Breast epithelium (tissue), 4 donors: ENCODE results near the gene MSANTD1. TPM values are rescaled to one million over a fixed set of nuclear protein-coding genes. Genes with fewer than 3 reads are reported as not detected.

Source experiments
- DNase-seq, 2 donors: peaks; one replicate each; pipeline ENCODE4 v3.0.0-alpha.2; 2019; ENCODE audit warnings: low spot score in 2 of 2
- H3K27ac ChIP-seq, 2 donors: fragments of 200-600 bp; sonication (generic) in 1 of 2; one replicate each; pipeline ENCODE4 v1.5.1; 2016 to 2019; ENCODE audit warnings: mild to moderate bottlenecking in 1 of 2
- H3K27me3 ChIP-seq, 2 donors: fragments of 200-600 bp; sonication (generic) in 1 of 2; one replicate each; pipeline versions ENCODE4 v1.5.1 to v1.6.0; 2017 to 2019; ENCODE audit warnings: control low read depth in 1 of 2, mild to moderate bottlenecking in 1 of 2
- H3K36me3 ChIP-seq: fragments of 200-600 bp; one replicate; pipeline ENCODE4 v1.5.1; 2019
- H3K4me1 ChIP-seq, 2 donors: fragments of 200-600 bp; sonication (generic); one replicate each; pipeline ENCODE4 v1.5.1; 2016 to 2019; ENCODE audit warnings: control low read depth in 1 of 2
- H3K4me3 ChIP-seq, 3 donors: fragments of 200-600 bp; sonication (generic); 1 replicate in 2 of 3; 2 replicates in 1 of 3; pipeline ENCODE4 v1.5.1; 2016 to 2019; ENCODE audit warnings: mild to moderate bottlenecking in 3 of 3, moderate library complexity in 2 of 3
- H3K9me3 ChIP-seq, 2 donors: fragments of 200-600 bp; sonication (generic) in 1 of 2; one replicate each; pipeline ENCODE4 v1.5.1; 2016 to 2019; ENCODE audit warnings: control low read depth in 1 of 2
- POLR2A ChIP-seq: fragments of 450-650 bp; IDR thresholded peaks from one replicate; pipeline ENCODE4 v1.6.1; 2016; ENCODE audit warnings: antibody characterized with exemption, mild to moderate bottlenecking, moderate library complexity
- POLR2AphosphoS5 ChIP-seq, 3 donors: sonication (generic); formaldehyde crosslinking; IDR thresholded peaks; one replicate each; pipeline ENCODE4 v1.6.1; 2017; ENCODE audit warnings: antibody characterized with exemption in 3 of 3
- intact Hi-C: fragments of 100-400 bp; cut with DNase I; formaldehyde crosslinking; loops from one replicate; pipeline ENCODE4 v1.15.1; 2023; ENCODE audit warnings: low total_unique reads
- total RNA-seq, 3 donors: library from RNA; depleted of rRNA; stranded (reverse); fragments of >200 nt; gene quantifications; one replicate each; pipeline ENCODE4 v1.1.0, GENCODE V29; 2016
- TF ChIP-seq, protein P1 (sequence below), 3 donors: fragments of 450-650 bp; IDR thresholded peaks; one replicate each; pipeline ENCODE4 v1.5.1; 2016 to 2017; ENCODE audit warnings: antibody characterized with exemption in 3 of 3, mild to moderate bottlenecking in 3 of 3, moderate library complexity in 3 of 3

Gene MSANTD1
- total RNA-seq, 3 donors from 2014 or later = 0.48 to 0.88 (median 0.66) TPM

DNA sequence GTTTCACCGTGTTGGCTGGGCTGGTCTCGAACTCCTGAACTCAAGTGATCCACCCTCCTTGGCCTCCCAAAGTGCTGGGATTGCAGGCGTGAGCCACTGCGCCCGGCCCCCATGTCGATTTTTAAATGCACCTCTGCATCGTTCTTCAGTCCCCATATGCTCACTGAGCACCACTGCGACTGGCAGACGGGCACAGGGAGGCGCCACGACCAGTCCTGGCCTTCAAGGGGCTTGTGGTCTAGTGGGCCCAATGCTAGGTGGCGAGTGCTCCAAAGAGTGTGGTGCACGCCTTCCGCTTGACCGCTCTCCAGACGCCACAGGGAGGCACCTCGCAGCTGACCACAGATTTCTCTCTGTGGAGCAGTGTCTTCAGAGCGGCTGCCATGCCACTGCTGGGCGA lies 11.7 kb upstream of the MSANTD1 start:
- intact Hi-C loops = no loop called here
- no peaks in the 10 kb centered on the region for H3K36me3 ChIP-seq

DNA sequence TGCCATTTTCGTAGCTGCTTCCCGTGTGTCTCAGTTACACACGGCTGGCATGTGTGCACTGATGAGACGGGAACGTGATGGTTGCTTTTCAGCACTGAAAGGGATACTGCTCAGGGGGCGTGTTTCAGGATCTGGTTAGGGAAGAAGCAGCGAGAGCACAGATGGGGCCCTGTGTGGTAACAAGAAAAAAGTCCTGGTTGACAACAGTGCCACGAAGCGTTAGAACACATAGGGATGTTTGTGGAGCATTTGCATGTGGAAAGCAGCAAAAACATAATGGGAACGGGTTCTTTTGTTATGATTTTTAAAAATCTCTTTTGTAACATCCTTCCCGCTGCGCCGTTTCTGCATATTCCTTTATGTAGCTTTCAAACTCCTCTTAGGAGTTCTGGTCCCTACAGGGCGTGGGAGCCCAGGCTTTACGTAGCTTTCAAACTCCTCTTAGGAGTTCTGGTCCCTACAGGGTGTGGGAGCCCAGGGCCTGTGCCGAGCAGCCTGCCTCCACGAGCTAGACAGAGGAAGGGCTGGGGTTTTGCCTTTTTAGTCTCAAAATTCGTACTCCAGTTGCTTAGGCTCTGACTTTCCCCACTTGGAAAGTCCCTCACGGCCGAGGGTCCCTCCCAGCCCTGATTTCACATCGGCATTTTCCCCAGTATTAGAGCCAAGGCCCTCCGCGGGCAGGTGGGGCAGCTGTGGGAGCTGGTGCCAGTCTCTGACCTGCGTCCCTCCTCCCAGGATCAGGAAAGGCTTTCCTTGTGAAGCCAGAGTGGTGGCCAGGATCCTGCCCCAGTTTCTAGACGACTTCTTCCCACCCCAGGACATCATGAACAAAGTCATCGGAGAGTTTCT lies 11.0 kb upstream of the MSANTD1 start:
- no peaks in the 10 kb centered on the region for H3K9me3 ChIP-seq
- intact Hi-C loops = no loop called here
- no peaks in the 10 kb centered on the region for H3K36me3 ChIP-seq
- no peaks in the 10 kb centered on the region for H3K27me3 ChIP-seq
- DNase-seq = no peak
- TF ChIP-seq POLR2A (no peak), POLR2AphosphoS5 (IDR thresholded peaks at IDR 0.05) (no peak)
- TF ChIP-seq, protein P1, sequence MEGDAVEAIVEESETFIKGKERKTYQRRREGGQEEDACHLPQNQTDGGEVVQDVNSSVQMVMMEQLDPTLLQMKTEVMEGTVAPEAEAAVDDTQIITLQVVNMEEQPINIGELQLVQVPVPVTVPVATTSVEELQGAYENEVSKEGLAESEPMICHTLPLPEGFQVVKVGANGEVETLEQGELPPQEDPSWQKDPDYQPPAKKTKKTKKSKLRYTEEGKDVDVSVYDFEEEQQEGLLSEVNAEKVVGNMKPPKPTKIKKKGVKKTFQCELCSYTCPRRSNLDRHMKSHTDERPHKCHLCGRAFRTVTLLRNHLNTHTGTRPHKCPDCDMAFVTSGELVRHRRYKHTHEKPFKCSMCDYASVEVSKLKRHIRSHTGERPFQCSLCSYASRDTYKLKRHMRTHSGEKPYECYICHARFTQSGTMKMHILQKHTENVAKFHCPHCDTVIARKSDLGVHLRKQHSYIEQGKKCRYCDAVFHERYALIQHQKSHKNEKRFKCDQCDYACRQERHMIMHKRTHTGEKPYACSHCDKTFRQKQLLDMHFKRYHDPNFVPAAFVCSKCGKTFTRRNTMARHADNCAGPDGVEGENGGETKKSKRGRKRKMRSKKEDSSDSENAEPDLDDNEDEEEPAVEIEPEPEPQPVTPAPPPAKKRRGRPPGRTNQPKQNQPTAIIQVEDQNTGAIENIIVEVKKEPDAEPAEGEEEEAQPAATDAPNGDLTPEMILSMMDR (IDR thresholded peaks at IDR 0.05) = no peak
- no peak overlapping the region for H3K27ac ChIP-seq
- H3K4me3 ChIP-seq = no peak overlapping the region
- no peaks in the 10 kb centered on the region for H3K4me1 ChIP-seq

More for the DNA sequence above, 11.7 kb upstream of the MSANTD1 start:
- no peaks in the 10 kb centered on the region for H3K27me3 ChIP-seq
- no peaks in the 10 kb centered on the region for H3K4me1 ChIP-seq
- no peak overlapping the region for H3K27ac ChIP-seq
- TF ChIP-seq POLR2A (no peak), POLR2AphosphoS5 (IDR thresholded peaks at IDR 0.05) (no peak)
- TF ChIP-seq, protein P1 (IDR thresholded peaks at IDR 0.05) = no peak
- H3K9me3 ChIP-seq = no peaks in the 10 kb centered on the region
- H3K4me3 ChIP-seq = no peak overlapping the region
- no peak for DNase-seq

GRCh38 chr4:3238721-3239120 lies 10.2 kb upstream of the MSANTD1 start:
- no peak overlapping the region for H3K4me3 ChIP-seq
- no peak overlapping the region for H3K27ac ChIP-seq
- no peaks in the 10 kb centered on the region for H3K36me3 ChIP-seq
- no peaks in the 10 kb centered on the region for H3K27me3 ChIP-seq
- DNase-seq = no peak
- no peaks in the 10 kb centered on the region for H3K9me3 ChIP-seq
- intact Hi-C loops = no loop called here
- no peaks in the 10 kb centered on the region for H3K4me1 ChIP-seq
- TF ChIP-seq POLR2AphosphoS5 (IDR thresholded peaks at IDR 0.05) (no peak), POLR2A (no peak)
- TF ChIP-seq, protein P1 (IDR thresholded peaks at IDR 0.05) = no peak

DNA sequence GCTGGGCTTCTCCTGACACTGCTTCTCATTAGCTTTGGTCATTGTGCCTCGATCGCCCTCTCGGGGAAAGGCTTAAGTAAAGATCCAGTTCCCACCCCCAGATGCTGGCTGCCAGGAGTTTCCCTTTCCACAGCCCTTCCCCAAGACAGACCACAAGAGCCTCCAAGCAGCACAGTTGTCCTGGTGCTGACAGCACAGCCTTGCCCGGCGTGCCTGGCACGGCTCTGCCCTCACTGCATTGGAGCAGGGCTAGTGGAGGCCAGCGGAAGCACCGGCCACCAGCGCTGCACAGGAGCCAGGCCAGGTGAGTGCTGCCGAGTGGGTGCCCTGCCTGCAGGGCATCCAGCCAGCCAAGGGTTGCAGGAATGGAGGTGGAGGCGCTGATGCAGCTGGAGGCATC lies 9.7 kb upstream of the MSANTD1 start:
- H3K27me3 ChIP-seq = no peaks in the 10 kb centered on the region
- H3K36me3 ChIP-seq = no peaks in the 10 kb centered on the region
- no peak overlapping the region for H3K4me3 ChIP-seq
- no peaks in the 10 kb centered on the region for H3K4me1 ChIP-seq
- H3K9me3 ChIP-seq = no peaks in the 10 kb centered on the region
- TF ChIP-seq, protein P1 (IDR thresholded peaks at IDR 0.05) = no peak
- TF ChIP-seq POLR2AphosphoS5 (IDR thresholded peaks at IDR 0.05) (no peak), POLR2A (no peak)
- DNase-seq = no peak
- intact Hi-C loops = no loop called here
- H3K27ac ChIP-seq = no peak overlapping the region
